ENCODE measurements around the gene PATJ. TPM values are rescaled to one million over a fixed set of nuclear protein-coding genes. Genes with fewer than 3 reads are reported as not detected.
"Not testable (repeated sequence)": the region's sequence is repeated elsewhere in the genome, so short reads cannot be mapped to it uniquely, and the experiment has no call there.

The PATJ gene
- total RNA-seq, 1 donor from 2014 or later = 121 TPM

DNA sequence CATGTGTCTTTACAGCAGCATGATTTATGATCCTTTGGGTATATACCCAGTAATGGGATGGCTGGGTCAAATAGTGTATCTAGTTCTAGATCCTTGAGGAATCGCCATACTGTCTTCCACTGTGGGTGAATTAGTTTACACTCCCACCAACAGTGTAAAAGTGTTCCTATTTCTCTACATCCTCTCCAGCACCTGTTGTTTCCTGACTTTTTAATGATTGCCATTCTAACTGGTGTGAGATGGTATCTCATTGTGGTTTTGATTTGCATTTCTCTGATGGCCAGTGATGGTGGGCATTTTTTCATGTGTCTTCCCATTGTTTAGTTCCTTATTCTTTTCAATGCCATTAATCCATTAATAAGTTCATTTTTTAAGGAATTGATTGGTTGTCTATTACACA lies 58.8 kb downstream of the PATJ start:
- intact Hi-C loops (cut with DNase I); ATAC-seq: not testable (repeated sequence)

DNA sequence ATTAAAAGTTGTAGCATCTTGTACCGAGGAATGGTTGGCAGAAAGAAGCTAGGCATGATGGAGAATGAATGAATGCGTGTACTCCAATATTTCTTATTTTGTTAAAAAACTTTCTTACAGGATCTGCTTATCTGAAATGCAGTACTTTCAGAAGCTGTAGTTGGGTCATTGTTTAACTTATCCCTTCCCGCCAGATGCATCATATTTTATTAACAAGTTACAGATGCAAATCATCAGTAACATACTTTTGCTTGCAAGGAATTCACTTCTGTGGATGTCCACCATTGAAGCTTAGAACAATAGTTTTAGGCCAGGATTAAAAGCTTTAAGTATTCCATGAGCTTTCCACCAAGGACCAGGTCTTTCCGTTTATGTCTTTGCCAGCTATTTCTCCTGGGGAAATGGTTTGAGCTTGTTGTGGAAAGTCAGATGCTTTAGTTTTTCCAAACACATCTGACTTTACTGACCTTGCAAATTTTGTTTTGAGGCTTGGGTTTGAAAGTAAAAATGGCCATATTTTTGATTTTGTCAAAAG lies 65.4 kb downstream of the PATJ start:
- intact Hi-C loops (cut with DNase I) = no loop called here
- ATAC-seq (no peak), DNase-seq (ENCODE audit: missing footprints) (no peak)

More for the DNA sequence above, 58.8 kb downstream of the PATJ start:
- not testable (repeated sequence) for DNase-seq (ENCODE audit: missing footprints)

DNA sequence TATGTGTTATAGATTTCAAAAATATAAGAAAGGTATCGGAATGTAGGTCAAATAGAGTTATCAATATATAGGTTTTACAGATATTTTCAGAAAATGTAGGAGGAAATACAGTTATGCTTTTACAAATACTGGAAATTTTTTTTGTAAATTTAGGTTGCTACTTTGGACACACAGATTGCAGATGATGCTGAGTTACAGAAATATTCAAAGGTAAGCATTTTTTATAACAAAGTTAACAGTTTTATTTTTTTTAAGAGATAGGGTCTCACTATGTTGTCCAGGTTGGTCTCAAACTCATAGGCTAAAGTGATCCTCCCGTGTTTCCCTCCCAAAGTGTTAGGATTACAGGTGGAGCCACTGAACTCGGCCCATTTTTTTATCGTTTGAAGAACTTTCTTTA lies 66.0 kb downstream of the PATJ start:
- DNase-seq (ENCODE audit: missing footprints) (no peak), ATAC-seq (no peak)
- intact Hi-C loops (cut with DNase I) = no loop called here

DNA sequence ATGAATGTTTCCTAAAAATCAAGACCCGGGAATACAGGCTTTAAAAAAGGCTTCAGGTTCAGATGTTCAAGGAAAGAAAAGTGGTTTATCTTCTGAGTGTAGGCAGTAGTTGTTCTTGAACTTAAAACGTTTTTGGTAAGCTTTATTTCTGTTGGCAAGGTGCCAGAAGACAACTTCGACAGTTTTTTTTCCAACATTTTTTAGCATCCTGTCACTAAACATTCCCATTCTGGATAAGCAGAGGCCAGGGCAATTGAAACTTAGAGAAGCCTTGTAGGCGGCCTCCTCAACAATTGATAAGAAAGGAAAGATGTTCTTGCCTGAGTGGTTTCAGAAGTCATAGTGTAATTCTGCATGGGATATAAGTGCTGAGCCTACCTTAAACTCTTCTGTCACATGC lies 66.7 kb downstream of the PATJ start:
- intact Hi-C loops (cut with DNase I) = no loop called here
- no peak for DNase-seq (ENCODE audit: missing footprints)
- ATAC-seq = no peak

DNA sequence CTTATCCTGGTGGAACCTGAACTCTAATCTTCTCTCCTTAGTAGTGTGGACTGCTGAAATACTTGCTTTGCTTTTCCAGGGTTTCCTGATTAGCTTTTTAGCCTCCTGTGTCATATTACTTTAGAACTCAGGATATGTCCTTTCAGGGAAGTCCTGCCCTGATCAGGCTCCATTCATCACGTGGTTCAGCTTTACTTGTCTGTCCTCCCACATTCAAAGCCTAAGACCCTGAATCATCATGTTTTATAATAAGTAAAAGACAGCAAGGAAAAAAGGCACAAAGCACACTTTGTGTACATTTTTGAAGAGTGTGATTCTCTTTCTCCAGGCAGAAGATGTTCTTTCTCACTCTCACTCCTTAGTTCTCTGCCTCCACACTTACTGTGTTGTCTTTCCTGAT lies 70.6 kb downstream of the PATJ start:
- no peak for ATAC-seq
- DNase-seq (ENCODE audit: missing footprints) = no peak
- intact Hi-C loops (cut with DNase I) = no loop called here

DNA sequence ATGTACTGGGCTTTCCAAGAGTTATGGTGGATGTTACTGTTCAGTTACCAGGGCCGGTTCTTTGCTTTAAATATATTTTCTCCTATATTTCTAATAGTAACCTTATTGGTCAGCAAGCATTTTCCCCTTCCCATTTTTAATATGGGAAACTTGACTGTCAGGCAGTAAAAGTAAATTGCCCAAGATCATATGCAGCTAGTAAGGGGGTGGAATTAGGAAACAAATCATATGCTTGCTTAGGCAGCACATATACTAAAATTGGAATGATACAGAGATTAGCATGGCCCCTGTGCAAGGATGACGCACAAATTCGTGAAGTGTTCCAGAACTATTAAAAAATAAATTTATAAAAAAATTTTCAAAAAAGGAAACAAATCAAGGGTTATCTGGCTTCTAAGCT lies 73.9 kb downstream of the PATJ start:
- no peak for ATAC-seq
- intact Hi-C loops (cut with DNase I) = no loop called here

DNA sequence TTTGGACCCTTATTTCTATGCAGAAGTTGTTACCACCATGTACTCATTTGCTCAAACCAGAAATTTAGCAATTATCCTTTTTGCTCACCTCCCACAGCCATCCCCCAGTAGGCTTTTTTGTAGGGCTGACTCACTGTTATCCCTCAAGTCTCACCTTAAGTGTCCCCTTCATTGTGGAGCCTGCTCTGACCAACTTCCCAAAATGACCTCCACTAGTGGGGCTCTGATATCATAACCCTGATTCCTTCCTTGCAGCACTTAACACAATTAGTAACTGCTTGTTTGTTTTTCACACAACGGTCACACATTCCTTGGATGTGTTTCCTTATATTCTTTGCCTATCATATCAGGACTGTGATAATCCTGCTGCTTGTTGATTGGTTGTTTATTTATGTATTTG lies 76.7 kb downstream of the PATJ start:
- intact Hi-C loops (cut with DNase I) = no loop called here
- DNase-seq (ENCODE audit: missing footprints) (no peak), ATAC-seq (peak; percentile 52)

More for the DNA sequence above, 73.9 kb downstream of the PATJ start:
- no peak for DNase-seq (ENCODE audit: missing footprints)

DNA sequence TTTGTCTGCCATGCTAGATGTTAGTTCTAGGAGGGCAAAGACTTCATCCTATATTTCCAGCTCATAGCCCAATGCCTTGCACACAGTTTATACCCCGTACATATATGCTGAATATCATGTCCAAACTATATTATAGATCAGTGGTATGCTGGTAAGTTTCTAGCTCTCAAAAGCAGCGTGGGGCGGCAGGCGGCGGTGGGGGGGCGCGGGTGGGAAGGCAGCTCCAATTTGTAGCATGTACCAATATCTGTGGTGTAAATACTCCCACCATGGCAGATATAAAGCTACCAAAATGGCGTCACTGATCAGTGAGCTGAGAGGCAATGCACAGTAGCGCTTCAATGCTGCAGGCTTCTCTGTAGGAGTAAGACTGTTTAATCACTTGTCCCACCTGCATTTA lies 77.1 kb downstream of the PATJ start:
- intact Hi-C loops (cut with DNase I) = no loop called here
- no peak for ATAC-seq
- DNase-seq (ENCODE audit: missing footprints) = no peak

DNA sequence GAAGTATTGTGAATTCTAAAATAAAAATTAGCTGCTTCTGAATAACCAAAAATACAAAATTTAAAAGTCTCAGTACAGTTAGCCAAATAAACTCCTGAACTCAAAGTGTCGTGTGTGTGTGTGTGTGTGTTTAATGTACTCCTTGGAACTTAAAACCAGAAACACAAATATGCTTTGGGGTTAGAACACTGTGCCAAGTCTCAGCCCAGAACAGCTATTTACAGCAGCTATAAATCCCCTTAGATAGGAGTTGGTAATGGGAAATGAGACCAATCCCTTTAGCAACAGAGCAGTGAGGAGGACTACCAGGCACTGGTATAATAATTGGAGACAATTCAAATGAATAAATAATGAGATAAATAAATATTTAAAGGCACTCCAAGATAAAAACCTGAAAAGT lies 83.1 kb downstream of the PATJ start:
- no peak for DNase-seq (ENCODE audit: missing footprints)
- intact Hi-C loops (cut with DNase I) = no loop called here
- no peak for ATAC-seq

DNA sequence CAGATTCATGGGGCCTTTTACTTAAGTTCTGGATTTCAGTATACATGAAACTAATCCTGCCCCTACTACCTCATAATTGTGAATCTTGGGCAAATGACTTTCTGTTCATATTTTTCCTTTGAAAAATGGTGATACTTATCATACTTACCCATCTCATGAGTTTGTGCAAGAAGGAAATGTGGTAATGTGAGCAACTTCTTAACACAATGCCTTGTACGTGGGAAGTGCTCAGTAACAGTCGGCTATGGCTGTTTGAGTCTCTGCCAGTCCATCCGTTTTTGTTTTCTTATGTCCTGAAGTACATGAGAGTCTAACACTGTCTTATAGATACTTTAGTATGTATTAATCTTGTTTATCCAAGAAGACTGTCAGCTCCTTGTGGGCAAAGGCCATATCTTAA lies 86.5 kb downstream of the PATJ start:
- ATAC-seq (no peak), DNase-seq (ENCODE audit: missing footprints) (no peak)
- intact Hi-C loops (cut with DNase I) = no loop called here

DNA sequence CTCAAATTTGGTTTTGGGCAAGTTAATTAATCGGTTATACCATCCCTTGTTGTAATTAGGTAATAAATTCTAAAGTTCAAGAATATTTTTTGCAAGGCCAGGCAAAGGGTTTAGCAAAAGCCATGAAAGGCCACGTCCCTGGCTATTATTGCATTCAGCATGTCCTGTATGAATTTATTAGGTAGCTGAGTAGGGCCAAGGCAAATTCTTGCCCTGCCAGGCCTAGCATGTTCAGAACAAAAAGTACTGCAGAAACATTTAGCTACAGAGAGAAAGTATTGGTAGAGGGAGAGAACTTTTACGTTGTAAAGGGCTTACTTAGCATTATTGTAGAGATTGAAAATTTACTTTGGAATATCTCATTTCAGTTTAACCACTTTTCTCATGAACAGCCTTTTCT lies 94.4 kb downstream of the PATJ start:
- DNase-seq (ENCODE audit: missing footprints) = no peak
- ATAC-seq = no peak
- intact Hi-C loops (cut with DNase I) = loop anchor here (2.0 kb wide), 1 partner anchor 94 kb away; the partner anchor contains the start of gene PATJ

DNA sequence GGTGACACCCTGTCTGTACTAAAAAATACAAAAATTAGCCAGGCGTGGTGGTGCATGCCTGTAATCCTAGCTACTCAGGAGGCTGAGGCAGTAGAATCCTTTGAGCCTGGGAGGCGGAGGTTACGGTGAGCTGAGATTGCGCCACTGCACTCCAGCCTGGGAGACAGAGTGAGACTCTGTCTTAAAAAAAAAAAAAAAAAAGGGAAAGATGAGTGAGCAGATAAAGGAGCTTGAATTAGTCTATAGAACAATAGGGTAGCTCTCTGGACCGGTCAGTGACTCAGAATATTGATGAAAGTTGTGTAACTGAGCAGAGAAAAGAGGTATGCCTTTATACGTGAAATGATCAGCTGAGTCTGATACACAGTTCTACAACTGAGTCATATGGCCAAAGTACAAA lies 95.3 kb downstream of the PATJ start:
- intact Hi-C loops (cut with DNase I) = loop anchor here (2.0 kb wide), 1 partner anchor 95 kb away; the partner anchor contains the start of gene PATJ
- DNase-seq (ENCODE audit: missing footprints) = not testable (repeated sequence)
- ATAC-seq = peak; percentile 31

DNA sequence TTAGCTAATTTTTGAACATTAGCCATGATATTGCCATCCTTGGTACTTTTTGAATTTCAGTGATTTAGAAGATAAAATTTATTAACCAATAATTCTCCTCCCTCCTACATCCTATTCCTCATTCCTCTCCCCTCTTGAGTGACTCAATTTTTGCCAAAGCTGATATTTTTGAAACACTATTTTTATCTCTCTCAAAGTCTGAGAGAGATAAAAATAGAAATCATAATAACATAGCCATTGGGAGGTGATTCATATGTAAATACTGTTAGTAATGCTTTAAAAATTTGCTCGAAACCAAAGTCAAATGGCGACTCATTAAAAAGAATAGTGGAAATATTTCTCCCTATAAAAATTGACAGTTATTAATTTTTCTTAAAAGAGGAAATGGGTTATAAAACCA lies 97.4 kb downstream of the PATJ start:
- ATAC-seq = no peak
- intact Hi-C loops (cut with DNase I) = no loop called here
- DNase-seq (ENCODE audit: missing footprints) = no peak

DNA sequence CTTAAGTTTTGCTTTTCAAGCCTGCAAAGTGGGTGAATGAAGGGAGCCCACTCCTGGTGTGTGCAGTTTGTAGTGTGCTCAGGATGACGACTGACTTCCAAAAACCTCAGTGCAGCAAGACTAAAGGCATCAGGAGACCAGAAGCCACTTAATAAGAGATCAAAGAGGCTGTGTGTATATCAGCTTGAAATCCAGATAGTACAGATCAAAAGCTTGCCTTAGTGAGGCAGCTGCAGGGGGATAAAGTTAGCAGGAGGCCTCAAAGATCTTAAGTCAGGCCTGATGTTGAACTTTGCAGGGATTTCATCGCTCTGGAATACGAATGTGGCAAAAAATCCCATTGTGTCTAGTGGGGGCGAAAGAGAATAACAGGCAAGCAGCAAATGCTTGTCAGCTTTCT lies 99.8 kb downstream of the PATJ start:
- DNase-seq (ENCODE audit: missing footprints) (no peak), ATAC-seq (no peak)
- intact Hi-C loops (cut with DNase I) = no loop called here

DNA sequence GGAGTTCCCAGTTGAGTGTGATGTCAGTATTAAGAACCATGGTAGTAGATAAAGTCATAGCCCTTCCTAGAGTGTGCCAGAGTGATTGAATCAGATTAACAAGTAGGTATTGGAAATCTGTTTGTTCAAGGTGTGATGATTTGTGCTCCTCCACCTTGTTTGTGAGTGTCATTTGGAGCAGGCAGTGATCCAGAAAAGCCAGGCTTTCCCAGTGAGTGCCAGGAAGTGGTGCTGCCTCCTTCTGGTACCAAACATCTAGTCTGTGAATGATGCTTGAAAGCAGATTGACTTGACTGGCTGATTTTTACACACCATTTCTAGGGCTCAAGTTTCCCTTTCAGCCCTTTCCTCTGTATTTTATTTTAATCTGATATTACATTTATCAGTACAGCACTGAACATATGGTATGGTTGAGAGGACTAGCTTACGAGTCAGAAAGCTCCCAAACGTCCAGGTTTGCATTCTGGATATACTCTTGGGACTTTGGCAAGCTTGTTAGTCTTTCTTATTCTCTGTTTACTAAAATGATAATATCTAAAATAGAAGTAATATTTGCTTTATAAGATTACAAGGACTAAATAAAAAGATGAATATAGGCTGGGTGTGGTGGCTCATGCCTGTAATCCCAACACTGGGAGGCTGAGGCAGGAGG lies 100.7 kb downstream of the PATJ start:
- intact Hi-C loops (cut with DNase I) = no loop called here
- no peak for ATAC-seq

DNA sequence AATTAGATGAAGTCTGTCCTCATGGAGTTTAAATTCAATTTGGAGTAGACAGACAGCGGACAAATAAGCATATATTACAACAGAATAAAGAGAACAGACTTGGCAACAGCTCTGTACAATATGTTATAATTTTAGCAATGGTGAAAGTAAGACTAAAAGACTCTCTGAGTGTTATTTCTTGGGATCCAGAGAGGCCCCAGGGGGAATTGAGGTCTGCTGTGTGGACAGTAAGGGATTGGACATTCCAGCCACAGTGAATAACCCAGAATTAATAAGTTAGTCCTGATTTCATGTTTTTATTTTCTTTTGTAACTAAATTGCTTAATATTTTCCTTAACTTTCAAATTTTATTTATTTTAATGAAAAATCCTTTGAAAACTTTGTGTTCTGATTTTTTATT lies 101.7 kb downstream of the PATJ start:
- ATAC-seq (no peak), DNase-seq (ENCODE audit: missing footprints) (no peak)
- intact Hi-C loops (cut with DNase I) = no loop called here

More for the DNA sequence above, 100.7 kb downstream of the PATJ start:
- no peak for DNase-seq (ENCODE audit: missing footprints)

DNA sequence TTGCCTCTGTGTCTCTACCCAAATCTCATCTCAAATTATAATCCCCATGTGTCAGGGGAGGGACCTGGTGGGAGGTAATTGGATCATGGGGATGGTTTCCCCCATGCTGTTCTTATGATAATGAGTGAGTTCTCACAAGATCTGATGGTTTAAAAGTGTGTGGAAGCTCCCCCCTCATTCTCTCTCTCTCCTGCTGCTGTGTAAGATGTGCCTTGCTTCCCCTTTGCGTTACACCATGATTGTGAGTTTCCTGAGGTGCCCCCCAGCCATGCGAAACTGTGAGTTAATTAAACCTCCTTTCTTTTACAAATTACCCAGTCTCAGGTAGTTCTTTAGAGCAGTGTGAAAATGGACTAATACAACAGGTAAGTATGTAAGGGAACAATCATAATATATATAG lies 102.4 kb downstream of the PATJ start:
- intact Hi-C loops (cut with DNase I); DNase-seq (ENCODE audit: missing footprints): not testable (repeated sequence)

DNA sequence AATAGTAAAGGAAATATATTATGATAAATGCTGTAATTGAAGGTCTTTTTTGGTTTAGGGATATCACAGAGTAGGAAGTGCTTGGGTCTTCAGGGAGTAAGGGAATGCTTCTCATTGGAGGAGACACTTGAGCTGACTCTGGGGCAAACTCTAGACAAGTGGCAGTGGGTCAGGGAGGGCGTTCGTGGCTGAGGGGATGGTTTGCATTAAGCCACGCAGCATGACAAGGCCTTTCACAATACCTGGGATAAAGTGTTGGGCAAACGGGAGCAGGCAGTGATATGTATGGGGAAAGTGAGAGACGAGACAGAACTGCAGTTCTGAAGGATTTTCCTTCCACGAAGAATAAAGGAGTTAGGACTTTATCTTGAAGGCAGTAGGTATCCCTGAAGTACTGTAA lies 109.0 kb downstream of the PATJ start:
- intact Hi-C loops (cut with DNase I) = loop anchor here (5.0 to 10.0 kb wide), 4 partner anchors 799 to 1874 kb away; no protein-coding TSS in a partner anchor
- DNase-seq (ENCODE audit: missing footprints) = no peak
- ATAC-seq = no peak

More for the DNA sequence above, 102.4 kb downstream of the PATJ start:
- ATAC-seq = not testable (repeated sequence)

DNA sequence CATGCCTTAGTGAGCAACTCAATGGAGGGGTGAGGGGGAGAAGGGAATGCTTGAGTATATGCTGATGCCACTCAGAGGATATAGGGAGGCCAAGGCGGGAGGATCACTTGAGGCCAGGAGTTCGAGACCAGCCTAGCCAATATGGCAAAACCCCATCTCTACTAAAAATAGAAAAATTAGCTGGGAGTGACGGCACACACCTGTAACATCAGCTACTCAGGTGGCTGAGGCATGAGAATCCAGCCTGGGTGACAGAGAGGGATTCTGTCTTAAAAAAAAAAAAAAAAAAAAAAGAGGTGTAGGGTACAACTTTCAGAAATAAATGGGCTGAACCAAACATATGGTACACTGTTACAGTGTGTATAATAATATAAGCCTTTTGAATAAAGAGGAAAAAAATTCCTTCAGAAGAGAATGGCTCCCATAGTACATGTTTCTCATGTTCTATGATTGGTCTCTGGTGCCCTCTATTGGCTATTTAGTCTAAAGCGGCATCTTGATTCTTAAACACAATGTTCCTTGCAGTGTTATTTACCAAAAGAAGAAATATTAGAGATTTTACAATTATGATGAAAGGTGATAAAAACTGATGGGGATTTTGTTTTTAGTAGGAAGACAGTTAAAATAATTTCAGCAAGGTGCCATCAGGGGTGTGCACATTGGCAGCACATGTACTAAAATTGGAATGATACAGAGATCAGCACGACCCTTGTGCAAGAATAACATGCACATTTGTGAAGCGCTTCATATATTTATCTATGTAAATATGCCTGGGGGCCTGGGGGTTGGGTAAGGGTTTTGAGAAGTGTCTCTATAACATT lies 109.8 kb downstream of the PATJ start:
- intact Hi-C loops (cut with DNase I) = loop anchor here (5.0 to 10.0 kb wide), 4 partner anchors 800 to 1875 kb away; no protein-coding TSS in a partner anchor
- ATAC-seq (peak; percentile 51), DNase-seq (ENCODE audit: missing footprints) (no peak)

DNA sequence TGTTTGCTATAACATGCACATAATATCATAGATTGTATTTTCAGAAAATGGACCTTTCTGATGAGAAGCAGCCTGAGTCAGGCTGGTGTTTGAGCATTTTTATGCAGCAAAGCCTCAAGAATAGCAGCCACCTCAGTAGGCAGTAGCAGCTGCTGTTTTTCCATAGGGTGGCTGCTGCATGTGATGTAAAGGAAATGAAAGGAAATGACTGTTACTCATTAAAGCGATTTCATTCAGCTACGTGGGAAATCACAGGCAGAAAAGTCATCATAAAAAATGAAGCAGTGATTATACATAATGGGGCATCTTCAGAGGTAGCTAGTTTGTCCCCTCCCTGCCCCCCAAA lies 110.4 kb downstream of the PATJ start:
- no peak for DNase-seq (ENCODE audit: missing footprints)
- ATAC-seq = no peak
- intact Hi-C loops (cut with DNase I) = loop anchor here (5.0 to 10.0 kb wide), 4 partner anchors 800 to 1875 kb away; no protein-coding TSS in a partner anchor

Data from Right ventricle myocardium inferior (tissue), 1 donor.